ENCODE results near the gene GSTT2.
"Not testable (repeated sequence)": the region's sequence is repeated elsewhere in the genome, so short reads cannot be mapped to it uniquely, and the experiment has no call there.

DNA sequence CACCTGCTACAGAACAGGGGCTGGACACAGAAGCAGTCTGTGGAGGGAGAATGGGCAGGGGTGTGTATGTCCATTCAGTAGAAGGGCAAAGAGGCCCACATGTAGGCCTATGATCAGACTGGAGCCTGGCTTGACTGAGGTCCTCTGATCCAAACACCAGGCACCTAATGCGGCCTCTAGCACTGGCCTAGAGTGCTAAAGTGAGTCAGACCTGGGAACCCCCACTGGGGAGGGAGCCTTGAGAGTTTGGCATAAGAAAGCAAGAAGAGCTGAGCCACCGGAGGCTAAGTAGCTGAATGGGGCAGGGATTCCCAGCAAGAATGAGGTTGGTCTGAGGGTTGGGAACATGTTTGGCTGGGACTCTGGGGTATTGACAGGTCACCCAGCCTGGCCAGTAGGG lies 28.6 kb upstream of the GSTT2 start:
- not testable (repeated sequence) for TF ChIP-seq EZH2 (IDR thresholded peaks at IDR 0.05; ENCODE audit: insufficient read depth, low read length); CTCF (IDR thresholded peaks at IDR 0.05; ENCODE audit: insufficient read depth, low read depth, low read length)

All from astrocyte (in vitro differentiated cells and primary cell).